Mucosa of descending colon (tissue), 3 donors: Measurements from ENCODE around the gene ST6GALNAC3. TPM values are rescaled to one million over a fixed set of nuclear protein-coding genes. Genes with fewer than 3 reads are reported as not detected.

ENCODE experiments used
- ATAC-seq: fragments of 200-7000 bp; cut with Tn5 transposase; one replicate; pipeline ENCODE4 v1.9.1; 2020; ENCODE audit warnings: mild to moderate bottlenecking, moderate library complexity
- DNase-seq, 3 donors: peaks; one replicate each; pipeline ENCODE4 v3.0.0-alpha.2; 2020
- H3K36me3 ChIP-seq: fragments of 200-600 bp; one replicate; pipeline ENCODE4 v1.8.0; 2021; ENCODE audit warnings: low read depth, mild to moderate bottlenecking
- H3K4me1 ChIP-seq: fragments of 200-600 bp; one replicate; pipeline ENCODE4 v1.8.0; 2021; ENCODE audit warnings: low read depth, mild to moderate bottlenecking
- H3K4me3 ChIP-seq: fragments of 200-600 bp; one replicate; pipeline ENCODE4 v1.8.0; 2021; ENCODE audit warnings: mild to moderate bottlenecking
- H3K9me3 ChIP-seq: fragments of 200-600 bp; one replicate; pipeline ENCODE4 v1.8.0; 2021; ENCODE audit warnings: mild to moderate bottlenecking
- intact Hi-C, 2 donors: fragments of 100-400 bp; cut with DNase I in 1 of 2; cut with micrococcal nuclease in 1 of 2; formaldehyde crosslinking; loops; one replicate each; pipeline versions ENCODE4 v1.11.0 to v1.11.1; 2022; cut with DNase I, micrococcal nuclease
- total RNA-seq, 3 donors: library from RNA; stranded (reverse); fragmentation: NEBNext Ultra II Directional in 2 of 3; extraction: Animal tissue kit (Norgen Biotek cat#: 25700) in 2 of 3; gene quantifications; one replicate each; pipeline versions ENCODE4 v1.2.1 to v1.2.4, GENCODE V29; 2021 to 2023
- TF ChIP-seq, protein P1 (sequence below): fragments of 200-600 bp; IDR thresholded peaks from one replicate; pipeline ENCODE4 v1.8.0; 2022; ENCODE audit warnings: antibody characterized with exemption, mild to moderate bottlenecking
- donor health status: DM: no; HTN: no; CAD: no; lungs with moderate emphysema.
- donor health status: DM: no; HTN: no; CAD: no.
- donor health status: DM: no; HTN: yes; CAD: no.

ST6GALNAC3 gene
- total RNA-seq, 3 donors from 2014 or later, result 5.4 to 9.0 (median 6.7) TPM

DNA sequence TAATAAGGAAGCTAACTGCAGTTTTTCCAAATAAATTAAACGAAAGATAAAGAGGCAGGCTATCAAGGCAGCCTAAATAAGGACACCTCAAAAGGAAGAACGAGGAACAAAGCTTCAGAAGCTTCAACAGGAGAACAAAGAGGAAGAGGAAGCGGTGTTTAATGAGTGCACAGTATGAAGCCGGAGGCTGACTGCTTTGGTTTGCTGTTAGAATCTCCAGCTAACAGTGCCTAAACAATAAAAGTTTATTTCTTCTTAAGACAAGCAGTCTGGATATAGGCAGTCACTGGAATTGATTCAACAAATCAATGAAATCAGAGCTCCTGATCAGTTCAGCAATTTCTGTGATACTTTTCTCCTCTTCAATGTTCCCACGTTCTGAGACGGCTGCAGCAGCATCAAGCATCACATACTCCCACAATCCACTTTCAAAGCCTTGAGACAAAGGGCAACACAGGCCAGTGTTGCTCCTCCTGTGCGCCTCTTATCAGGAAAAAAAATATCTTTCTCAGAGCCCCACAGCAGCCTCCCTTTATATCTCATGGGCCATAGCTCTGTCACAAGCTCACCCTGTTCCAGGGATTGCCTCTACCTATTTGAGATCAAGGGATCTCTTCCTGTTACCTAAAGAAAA is 427.2 kb downstream of the ST6GALNAC3 start:
- Histone ChIP-seq H3K4me1 (no peaks in the 10 kb centered on the region), H3K9me3 (no peaks in the 10 kb centered on the region), H3K36me3 (no peaks in the 10 kb centered on the region), H3K4me3 (no peak overlapping the region)
- ATAC-seq (peak; percentile 54), DNase-seq (no peak)
- TF ChIP-seq, protein P1, sequence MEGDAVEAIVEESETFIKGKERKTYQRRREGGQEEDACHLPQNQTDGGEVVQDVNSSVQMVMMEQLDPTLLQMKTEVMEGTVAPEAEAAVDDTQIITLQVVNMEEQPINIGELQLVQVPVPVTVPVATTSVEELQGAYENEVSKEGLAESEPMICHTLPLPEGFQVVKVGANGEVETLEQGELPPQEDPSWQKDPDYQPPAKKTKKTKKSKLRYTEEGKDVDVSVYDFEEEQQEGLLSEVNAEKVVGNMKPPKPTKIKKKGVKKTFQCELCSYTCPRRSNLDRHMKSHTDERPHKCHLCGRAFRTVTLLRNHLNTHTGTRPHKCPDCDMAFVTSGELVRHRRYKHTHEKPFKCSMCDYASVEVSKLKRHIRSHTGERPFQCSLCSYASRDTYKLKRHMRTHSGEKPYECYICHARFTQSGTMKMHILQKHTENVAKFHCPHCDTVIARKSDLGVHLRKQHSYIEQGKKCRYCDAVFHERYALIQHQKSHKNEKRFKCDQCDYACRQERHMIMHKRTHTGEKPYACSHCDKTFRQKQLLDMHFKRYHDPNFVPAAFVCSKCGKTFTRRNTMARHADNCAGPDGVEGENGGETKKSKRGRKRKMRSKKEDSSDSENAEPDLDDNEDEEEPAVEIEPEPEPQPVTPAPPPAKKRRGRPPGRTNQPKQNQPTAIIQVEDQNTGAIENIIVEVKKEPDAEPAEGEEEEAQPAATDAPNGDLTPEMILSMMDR, result no peak
- intact Hi-C loops, result no loop called here

DNA sequence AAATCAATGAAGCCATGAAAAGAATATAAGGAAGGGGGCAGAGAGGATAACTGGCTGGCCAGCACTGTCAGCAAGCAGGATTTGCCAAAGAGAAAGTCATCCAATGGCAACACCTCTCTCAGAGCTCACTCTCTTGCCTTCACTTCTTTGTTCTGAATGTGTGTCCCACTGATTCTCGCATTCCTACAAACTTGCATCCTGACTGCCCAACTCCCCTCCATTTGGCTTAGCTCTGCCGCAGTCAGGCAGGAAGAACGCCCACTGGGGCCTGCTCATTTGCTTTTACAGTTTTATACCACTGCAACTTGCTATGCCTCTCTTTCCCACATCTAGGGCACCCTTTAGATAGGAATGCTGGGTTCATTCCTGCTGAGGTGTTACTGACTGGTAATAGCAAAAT is 428.6 kb downstream of the ST6GALNAC3 start:
- Histone ChIP-seq H3K9me3 (no peaks in the 10 kb centered on the region), H3K4me3 (no peak overlapping the region), H3K36me3 (no peaks in the 10 kb centered on the region), H3K4me1 (no peaks in the 10 kb centered on the region)
- no peak for DNase-seq
- intact Hi-C loops, result no loop called here
- TF ChIP-seq, protein P1, result no peak
- no peak for ATAC-seq

DNA sequence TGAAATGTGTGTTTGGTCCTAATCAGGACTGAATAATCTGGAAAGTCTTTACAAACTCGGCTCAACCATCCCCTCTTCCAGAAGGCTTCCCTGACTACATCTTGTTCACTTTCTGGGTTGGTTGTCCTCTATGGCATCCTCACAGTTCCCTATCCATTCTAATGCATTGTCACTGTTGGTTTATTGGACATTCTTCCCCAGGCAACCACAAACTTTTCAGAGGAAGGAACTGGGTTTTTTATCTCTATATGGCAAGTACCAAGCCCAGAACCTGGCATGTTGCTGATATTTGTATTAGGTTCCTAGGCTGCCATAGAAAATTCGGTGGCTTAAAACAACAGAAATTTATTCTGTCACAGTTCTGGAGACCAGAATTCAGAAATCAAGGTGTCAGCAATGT is 429.2 kb downstream of the ST6GALNAC3 start:
- Histone ChIP-seq H3K4me3 (no peak overlapping the region), H3K9me3 (no peaks in the 10 kb centered on the region), H3K4me1 (no peaks in the 10 kb centered on the region), H3K36me3 (no peaks in the 10 kb centered on the region)
- intact Hi-C loops, result no loop called here
- ATAC-seq (no peak), DNase-seq (no peak)
- TF ChIP-seq, protein P1, result no peak

DNA sequence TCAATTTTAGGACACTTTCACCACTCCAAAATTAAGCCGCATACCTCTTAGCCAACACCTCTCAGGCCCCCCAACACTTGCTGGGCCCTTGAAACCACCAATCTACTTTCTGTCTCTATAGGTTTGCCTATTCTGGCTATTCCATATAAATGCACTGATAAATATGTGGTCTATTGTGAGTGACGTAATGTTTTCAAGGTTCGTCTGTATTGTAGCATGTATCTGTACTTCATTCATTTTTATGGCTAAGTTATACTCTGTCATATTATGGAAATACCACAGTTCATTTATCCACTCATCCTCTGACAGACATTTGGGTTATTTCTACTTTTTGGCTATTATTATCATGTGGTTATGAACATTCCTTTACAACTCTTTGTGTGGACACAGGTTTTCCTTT is 432.8 kb downstream of the ST6GALNAC3 start:
- intact Hi-C loops, result no loop called here
- no peaks in the 10 kb centered on the region for H3K4me1 ChIP-seq
- TF ChIP-seq, protein P1, result no peak
- no peaks in the 10 kb centered on the region for H3K36me3 ChIP-seq
- DNase-seq (no peak), ATAC-seq (no peak)
- no peak overlapping the region for H3K4me3 ChIP-seq
- H3K9me3 ChIP-seq, result no peaks in the 10 kb centered on the region

DNA sequence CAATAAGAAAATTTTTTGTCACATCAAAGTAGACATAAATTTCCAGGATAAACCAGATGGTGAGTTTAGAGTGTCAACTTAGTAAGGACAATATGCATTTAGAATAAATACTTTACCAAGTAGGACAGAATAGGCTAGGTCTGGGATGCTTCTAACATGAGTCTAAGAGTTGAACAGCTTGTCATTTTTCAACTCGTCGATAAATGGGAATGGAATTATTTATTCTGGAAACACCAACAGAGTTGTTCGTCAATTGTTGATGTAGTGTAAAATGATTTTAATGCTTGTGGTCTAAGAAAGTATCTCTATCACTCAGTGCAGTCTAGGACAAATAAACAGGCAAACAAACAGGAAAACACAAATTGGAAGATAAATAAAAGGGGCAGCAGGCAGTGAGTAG is 434.3 kb downstream of the ST6GALNAC3 start:
- H3K9me3 ChIP-seq, result no peaks in the 10 kb centered on the region
- ATAC-seq (no peak), DNase-seq (no peak)
- H3K36me3 ChIP-seq, result no peaks in the 10 kb centered on the region
- H3K4me1 ChIP-seq, result no peaks in the 10 kb centered on the region
- H3K4me3 ChIP-seq, result no peak overlapping the region
- TF ChIP-seq, protein P1, result no peak
- intact Hi-C loops, result no loop called here
